Type B pancreatic cell (in vitro differentiated cells): ENCODE data around the gene RERE. TPM values are rescaled to one million over a fixed set of nuclear protein-coding genes. Genes with fewer than 3 reads are reported as not detected.

Experiments used
- DNase-seq: peaks from one replicate; pipeline ENCODE4 v3.0.0; 2021; ENCODE audit warnings: mixed read lengths; ENCODE audit not compliant: unreplicated experiment; ENCODE audit errors: extremely low spot score
- H3K27ac Mint-ChIP-seq: 2 replicates; pipeline ENCODE4 v1.8.0; 2021; ENCODE audit warnings: mild to moderate bottlenecking, mixed read lengths
- H3K27me3 Mint-ChIP-seq: 2 replicates; pipeline ENCODE4 v1.8.0; 2021; ENCODE audit warnings: mixed read lengths
- H3K36me3 Mint-ChIP-seq: 2 replicates; pipeline ENCODE4 v1.8.0; 2021; ENCODE audit warnings: mixed read lengths
- H3K4me1 Mint-ChIP-seq: one replicate; pipeline ENCODE4 v1.8.0; 2021; ENCODE audit warnings: mixed read lengths; ENCODE audit not compliant: unreplicated experiment
- H3K4me3 Mint-ChIP-seq: 2 replicates; pipeline ENCODE4 v1.8.0; 2021; ENCODE audit warnings: mild to moderate bottlenecking, mixed read lengths
- H3K9me3 Mint-ChIP-seq: 2 replicates; pipeline ENCODE4 v1.8.0; 2021; ENCODE audit warnings: mixed read lengths
- total RNA-seq: library from RNA; stranded (reverse); gene quantifications from 2 replicates; pipeline ENCODE4 v1.2.1, GENCODE V29; 2021; ENCODE audit warnings: low replicate concordance
- TF ChIP-seq, protein P1 (sequence below): fragments of 200-600 bp; sonication (generic); conservative IDR thresholded peaks from 2 replicates; pipeline ENCODE4 v1.5.0; 2021; ENCODE audit warnings: antibody characterized with exemption, mild to moderate bottlenecking

The RERE gene
- total RNA-seq, 1 donor from 2014 or later: 141 TPM

DNA sequence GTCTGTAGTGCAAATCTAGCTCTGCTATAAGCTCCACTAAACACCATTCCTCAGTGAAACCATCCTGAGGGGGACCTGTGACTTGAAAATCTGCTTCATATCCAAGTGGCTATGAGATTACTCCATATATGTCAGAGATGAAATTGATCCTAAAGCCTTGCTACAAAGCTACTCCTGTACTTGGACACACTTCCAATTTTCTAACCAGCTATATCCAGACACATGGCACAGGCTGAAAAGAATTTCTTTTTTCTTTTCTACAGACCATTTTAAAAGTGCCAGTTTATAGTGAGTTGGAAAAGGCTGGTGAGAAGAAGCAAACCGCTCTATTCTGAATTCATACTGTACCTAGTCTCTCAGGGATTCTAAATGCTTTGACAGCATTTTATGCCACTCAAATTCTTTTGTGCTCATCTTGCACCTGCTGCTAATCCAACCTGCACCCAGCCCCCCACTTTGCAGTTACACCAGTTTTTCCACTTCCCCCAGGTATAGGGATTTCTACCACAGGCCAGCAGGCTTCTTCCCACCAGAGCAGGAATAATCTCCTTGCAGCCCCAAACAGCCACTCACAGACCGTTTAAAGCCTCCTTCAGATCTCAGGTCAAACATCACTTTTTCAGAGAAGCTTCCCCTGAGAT lies 112.5 kb downstream of the RERE start:
- peak overlapping the region; percentile 57 for H3K27ac Mint-ChIP-seq
- no peak for DNase-seq
- H3K4me3 Mint-ChIP-seq: peak overlapping the region; percentile 38

DNA sequence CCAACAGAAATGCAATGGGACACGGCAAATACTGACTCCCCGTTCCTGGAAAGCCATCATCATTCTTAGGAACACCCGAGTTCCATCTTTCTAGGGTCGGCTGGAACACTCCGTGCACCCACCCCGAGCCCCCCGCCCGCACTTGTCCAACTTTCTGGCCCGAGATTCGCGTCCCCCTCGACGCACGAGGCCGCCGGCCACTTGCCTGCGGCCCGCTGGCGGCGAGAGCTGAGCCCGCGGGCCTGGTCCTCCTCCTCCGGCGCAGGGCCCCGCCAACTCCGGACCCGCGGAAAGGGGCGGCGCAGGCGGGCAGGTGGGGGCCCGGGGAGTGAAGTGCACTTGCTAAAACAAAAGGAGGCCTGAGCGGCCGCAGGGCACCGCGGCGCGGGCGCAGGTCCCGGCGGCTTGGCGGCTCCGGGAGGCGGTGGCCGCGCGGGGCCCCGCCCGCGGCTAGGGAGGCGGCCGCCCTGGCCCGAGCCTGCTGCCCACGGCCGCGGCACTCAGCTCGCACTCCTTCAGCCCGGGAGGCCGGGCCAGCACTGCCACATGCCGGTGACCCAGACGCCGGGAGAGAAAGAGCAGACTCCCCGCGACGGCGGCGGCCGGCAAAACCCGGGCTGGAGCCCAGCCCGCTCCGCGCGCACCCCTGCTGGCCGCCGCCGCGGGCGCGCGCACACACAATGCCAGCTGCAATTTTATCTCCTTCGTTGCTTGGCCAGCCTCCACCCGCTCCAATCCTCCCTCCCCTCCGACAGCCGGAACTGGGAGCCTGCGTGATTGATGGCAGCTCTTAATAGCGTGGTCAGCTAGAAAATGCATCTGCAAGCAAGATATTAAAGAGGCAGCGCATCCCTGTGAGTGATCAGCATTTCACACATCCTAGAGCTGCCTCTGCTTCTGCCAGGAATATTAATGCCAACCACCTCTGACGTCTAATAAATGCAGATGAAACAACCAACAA lies 114.3 kb downstream of the RERE start:
- TF ChIP-seq, protein P1, sequence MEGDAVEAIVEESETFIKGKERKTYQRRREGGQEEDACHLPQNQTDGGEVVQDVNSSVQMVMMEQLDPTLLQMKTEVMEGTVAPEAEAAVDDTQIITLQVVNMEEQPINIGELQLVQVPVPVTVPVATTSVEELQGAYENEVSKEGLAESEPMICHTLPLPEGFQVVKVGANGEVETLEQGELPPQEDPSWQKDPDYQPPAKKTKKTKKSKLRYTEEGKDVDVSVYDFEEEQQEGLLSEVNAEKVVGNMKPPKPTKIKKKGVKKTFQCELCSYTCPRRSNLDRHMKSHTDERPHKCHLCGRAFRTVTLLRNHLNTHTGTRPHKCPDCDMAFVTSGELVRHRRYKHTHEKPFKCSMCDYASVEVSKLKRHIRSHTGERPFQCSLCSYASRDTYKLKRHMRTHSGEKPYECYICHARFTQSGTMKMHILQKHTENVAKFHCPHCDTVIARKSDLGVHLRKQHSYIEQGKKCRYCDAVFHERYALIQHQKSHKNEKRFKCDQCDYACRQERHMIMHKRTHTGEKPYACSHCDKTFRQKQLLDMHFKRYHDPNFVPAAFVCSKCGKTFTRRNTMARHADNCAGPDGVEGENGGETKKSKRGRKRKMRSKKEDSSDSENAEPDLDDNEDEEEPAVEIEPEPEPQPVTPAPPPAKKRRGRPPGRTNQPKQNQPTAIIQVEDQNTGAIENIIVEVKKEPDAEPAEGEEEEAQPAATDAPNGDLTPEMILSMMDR: no peak
- Mint-ChIP-seq H3K27ac (peak overlapping the region; percentile 94), H3K4me1 (peaks cover 55% of the 10 kb centered on the region), H3K27me3 (no peaks in the 10 kb centered on the region), H3K36me3 (no peaks in the 10 kb centered on the region), H3K4me3 (peak overlapping the region; percentile 96), H3K9me3 (no peaks in the 10 kb centered on the region)
- DNase-seq: peak; percentile 92

More for the DNA sequence above, 112.5 kb downstream of the RERE start:
- TF ChIP-seq, protein P1: no peak
- H3K4me1 Mint-ChIP-seq: peaks cover 56% of the 10 kb centered on the region
- H3K9me3 Mint-ChIP-seq: no peaks in the 10 kb centered on the region
- H3K36me3 Mint-ChIP-seq: no peaks in the 10 kb centered on the region
- H3K27me3 Mint-ChIP-seq: no peaks in the 10 kb centered on the region

DNA sequence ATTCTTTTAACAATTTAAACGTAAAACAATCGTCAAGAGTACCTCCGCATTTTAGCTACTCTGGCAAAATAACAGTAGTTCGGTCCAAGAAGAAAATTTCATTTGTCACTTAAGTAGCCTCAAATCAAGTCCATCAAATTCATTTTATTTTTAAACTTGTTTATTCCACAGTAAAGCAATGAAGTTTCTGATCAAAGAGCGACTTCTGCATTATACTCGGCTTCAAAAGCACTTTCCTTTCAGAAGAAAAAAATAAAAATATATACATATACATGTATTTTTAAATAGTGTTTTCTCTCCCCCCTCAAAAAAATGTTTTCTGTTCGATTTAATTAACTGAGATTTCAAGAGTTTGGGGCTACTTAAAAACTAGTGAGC lies 115.0 kb downstream of the RERE start:
- Mint-ChIP-seq H3K9me3 (no peaks in the 10 kb centered on the region), H3K36me3 (no peaks in the 10 kb centered on the region), H3K4me1 (peaks cover 54% of the 10 kb centered on the region), H3K27me3 (no peaks in the 10 kb centered on the region), H3K4me3 (peak overlapping the region; percentile 96), H3K27ac (peak overlapping the region; percentile 94)
- DNase-seq: no peak
- TF ChIP-seq, protein P1: no peak

DNA sequence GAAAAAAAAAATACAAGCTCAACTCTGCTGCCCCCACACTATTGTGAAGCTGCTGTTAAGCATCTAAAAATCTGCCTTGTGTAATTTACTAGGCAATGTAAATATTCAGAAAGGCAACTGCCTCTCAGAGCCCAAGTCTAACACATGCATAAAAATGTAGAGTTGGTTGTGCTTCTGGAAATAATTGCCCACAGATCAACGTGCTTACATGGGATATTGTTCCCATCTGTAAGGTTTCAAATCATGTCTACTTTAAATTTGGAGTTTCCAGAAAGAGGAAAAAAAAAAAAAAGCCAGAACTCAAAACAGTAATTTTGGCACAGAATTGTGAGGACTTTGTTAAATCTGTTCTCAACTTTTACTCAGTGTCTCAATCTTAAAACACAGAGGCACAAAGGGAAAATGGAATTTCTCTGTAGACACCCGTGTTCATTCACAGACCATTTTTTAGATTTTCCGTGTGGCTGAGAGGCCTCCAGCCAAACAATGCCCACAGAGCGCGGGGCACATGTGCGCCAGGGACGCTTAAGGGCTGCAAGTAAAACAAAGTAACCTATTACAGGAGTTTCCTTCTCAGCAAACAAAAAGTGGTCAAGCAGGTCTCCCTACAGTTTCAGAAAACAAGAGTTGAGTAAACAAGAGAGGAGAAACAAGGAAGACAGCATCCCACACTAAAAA lies 115.5 kb downstream of the RERE start:
- H3K4me3 Mint-ChIP-seq: peak overlapping the region; percentile 96
- no peaks in the 10 kb centered on the region for H3K27me3 Mint-ChIP-seq
- H3K9me3 Mint-ChIP-seq: no peaks in the 10 kb centered on the region
- peaks cover 49% of the 10 kb centered on the region for H3K4me1 Mint-ChIP-seq
- peak overlapping the region; percentile 94 for H3K27ac Mint-ChIP-seq
- no peaks in the 10 kb centered on the region for H3K36me3 Mint-ChIP-seq
- TF ChIP-seq, protein P1: no peak
- no peak for DNase-seq

DNA sequence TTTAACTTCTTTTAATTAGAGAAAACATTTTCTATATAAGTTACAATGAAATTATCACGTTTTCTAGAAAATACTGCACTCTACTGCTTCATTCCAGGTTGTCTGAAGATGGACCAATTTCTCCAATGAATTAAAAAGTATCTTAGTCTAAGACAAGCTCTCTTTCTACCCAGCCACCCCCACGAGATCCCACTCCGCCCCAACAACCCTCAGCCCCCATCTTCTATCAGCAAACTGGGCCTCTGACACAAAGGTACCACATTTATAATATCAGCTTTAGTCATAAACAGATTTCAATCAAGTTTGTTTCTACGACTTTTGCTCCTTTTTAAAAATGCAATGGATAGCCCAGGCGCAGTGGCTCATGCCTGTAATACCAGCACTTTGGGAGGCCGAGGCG lies 117.8 kb downstream of the RERE start:
- no peaks in the 10 kb centered on the region for H3K9me3 Mint-ChIP-seq
- H3K27ac Mint-ChIP-seq: no peak overlapping the region
- no peak for DNase-seq
- H3K27me3 Mint-ChIP-seq: no peaks in the 10 kb centered on the region
- peaks cover 6% of the 10 kb centered on the region for H3K36me3 Mint-ChIP-seq
- H3K4me3 Mint-ChIP-seq: no peak overlapping the region
- peaks cover 43% of the 10 kb centered on the region for H3K4me1 Mint-ChIP-seq
- TF ChIP-seq, protein P1: no peak
